Lower lobe of right lung (tissue), 2 donors: ENCODE measurements around the gene FOXG1. TPM values are rescaled to one million over a fixed set of nuclear protein-coding genes. Genes with fewer than 3 reads are reported as not detected.

ENCODE experiments used
- ATAC-seq, 2 donors: fragments of 200-7000 bp; cut with Tn5 transposase; one replicate each; pipeline ENCODE4 v1.9.1; 2020 to 2022; ENCODE audit warnings: mild to moderate bottlenecking in 2 of 2, moderate library complexity in 2 of 2
- DNase-seq: peaks from one replicate; pipeline ENCODE4 v3.0.0-alpha.2; 2020
- H3K27ac ChIP-seq: fragments of 200-600 bp; one replicate; pipeline ENCODE4 v1.8.0; 2022
- H3K27me3 ChIP-seq: fragments of 200-600 bp; one replicate; pipeline ENCODE4 v1.8.0; 2022; ENCODE audit warnings: low read depth
- H3K36me3 ChIP-seq: fragments of 200-600 bp; one replicate; pipeline ENCODE4 v1.8.0; 2022; ENCODE audit warnings: mild to moderate bottlenecking
- H3K4me1 ChIP-seq: fragments of 200-600 bp; one replicate; pipeline ENCODE4 v1.8.0; 2022
- H3K4me3 ChIP-seq: fragments of 200-600 bp; one replicate; pipeline ENCODE4 v1.8.0; 2022; ENCODE audit warnings: mild to moderate bottlenecking
- H3K9me3 ChIP-seq: fragments of 200-600 bp; one replicate; pipeline ENCODE4 v1.8.0; 2022
- intact Hi-C: fragments of 100-400 bp; cut with DNase I; formaldehyde crosslinking; loops from one replicate; pipeline ENCODE4 v1.11.0; 2022
- total RNA-seq: library from RNA; stranded (reverse); fragmentation: NEBNext Ultra II Directional; extraction: Animal tissue kit (Norgen Biotek cat#: 25700); gene quantifications from one replicate; pipeline ENCODE4 v1.2.1, GENCODE V29; 2021
- TF ChIP-seq, protein P1 (sequence below): fragments of 200-600 bp; IDR thresholded peaks from one replicate; pipeline ENCODE4 v1.8.0; 2022; ENCODE audit warnings: antibody characterized with exemption, mild to moderate bottlenecking
- donor health status: DM: no; HTN: yes; CAD: no; lungs with severe emphysema.

The FOXG1 gene
- total RNA-seq, 1 donor from 2014 or later, result not detected

DNA sequence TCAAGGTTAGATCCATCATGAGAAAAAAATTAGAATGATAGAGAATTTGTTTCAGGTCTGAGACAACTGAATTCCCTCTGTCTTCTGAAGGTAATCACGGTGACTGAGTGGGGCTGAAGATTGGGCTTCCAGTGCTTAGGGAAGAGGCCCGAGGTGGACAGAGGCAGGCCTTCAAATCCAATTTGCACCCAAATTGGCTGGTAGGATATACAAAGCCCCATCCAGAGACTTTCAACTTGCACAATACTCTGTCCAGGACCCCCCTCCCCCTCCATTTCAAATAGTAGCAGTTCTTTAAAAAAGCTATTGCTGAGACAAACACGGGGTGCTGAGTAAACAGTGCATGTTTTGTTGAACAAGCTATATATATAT lies 3.6 kb upstream of the FOXG1 start:
- Histone ChIP-seq H3K4me3 (no peak overlapping the region), H3K4me1 (peaks cover 10% of the 10 kb centered on the region), H3K27me3 (peaks cover 93% of the 10 kb centered on the region), H3K27ac (no peak overlapping the region), H3K9me3 (no peaks in the 10 kb centered on the region), H3K36me3 (no peaks in the 10 kb centered on the region)
- TF ChIP-seq, protein P1, sequence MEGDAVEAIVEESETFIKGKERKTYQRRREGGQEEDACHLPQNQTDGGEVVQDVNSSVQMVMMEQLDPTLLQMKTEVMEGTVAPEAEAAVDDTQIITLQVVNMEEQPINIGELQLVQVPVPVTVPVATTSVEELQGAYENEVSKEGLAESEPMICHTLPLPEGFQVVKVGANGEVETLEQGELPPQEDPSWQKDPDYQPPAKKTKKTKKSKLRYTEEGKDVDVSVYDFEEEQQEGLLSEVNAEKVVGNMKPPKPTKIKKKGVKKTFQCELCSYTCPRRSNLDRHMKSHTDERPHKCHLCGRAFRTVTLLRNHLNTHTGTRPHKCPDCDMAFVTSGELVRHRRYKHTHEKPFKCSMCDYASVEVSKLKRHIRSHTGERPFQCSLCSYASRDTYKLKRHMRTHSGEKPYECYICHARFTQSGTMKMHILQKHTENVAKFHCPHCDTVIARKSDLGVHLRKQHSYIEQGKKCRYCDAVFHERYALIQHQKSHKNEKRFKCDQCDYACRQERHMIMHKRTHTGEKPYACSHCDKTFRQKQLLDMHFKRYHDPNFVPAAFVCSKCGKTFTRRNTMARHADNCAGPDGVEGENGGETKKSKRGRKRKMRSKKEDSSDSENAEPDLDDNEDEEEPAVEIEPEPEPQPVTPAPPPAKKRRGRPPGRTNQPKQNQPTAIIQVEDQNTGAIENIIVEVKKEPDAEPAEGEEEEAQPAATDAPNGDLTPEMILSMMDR, result no peak
- intact Hi-C loops, result no loop called here
- no peak for DNase-seq
- no peak for ATAC-seq

DNA sequence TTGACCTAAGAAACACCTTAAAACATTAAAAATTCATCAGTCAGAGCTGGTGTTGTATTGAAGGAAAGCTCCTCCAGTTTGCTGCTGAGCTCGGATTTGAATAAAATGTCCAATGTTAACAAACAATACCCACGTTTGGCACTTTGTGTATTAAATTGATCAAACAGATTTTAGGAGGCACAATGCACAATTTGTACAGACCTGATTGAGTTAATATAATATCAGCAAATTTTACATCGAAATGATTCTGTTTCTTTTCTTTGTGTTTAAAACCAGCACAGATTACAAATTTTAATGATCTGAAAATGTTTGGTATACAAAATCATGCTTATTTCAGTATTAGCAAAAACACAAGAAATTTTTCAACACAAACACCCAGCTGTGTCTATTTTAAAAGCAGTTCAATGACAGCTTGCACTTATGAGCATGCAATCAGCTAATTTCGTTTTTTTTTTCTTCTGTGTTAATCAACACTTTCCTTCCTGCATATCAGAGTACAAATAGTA lies 2.8 kb upstream of the FOXG1 start:
- intact Hi-C loops, result no loop called here
- peaks cover 10% of the 10 kb centered on the region for H3K4me1 ChIP-seq
- H3K4me3 ChIP-seq, result no peak overlapping the region
- TF ChIP-seq, protein P1, result no peak
- DNase-seq, result no peak
- H3K27ac ChIP-seq, result no peak overlapping the region
- no peak for ATAC-seq
- H3K36me3 ChIP-seq, result no peaks in the 10 kb centered on the region
- H3K9me3 ChIP-seq, result no peaks in the 10 kb centered on the region
- H3K27me3 ChIP-seq, result peaks cover 93% of the 10 kb centered on the region

DNA sequence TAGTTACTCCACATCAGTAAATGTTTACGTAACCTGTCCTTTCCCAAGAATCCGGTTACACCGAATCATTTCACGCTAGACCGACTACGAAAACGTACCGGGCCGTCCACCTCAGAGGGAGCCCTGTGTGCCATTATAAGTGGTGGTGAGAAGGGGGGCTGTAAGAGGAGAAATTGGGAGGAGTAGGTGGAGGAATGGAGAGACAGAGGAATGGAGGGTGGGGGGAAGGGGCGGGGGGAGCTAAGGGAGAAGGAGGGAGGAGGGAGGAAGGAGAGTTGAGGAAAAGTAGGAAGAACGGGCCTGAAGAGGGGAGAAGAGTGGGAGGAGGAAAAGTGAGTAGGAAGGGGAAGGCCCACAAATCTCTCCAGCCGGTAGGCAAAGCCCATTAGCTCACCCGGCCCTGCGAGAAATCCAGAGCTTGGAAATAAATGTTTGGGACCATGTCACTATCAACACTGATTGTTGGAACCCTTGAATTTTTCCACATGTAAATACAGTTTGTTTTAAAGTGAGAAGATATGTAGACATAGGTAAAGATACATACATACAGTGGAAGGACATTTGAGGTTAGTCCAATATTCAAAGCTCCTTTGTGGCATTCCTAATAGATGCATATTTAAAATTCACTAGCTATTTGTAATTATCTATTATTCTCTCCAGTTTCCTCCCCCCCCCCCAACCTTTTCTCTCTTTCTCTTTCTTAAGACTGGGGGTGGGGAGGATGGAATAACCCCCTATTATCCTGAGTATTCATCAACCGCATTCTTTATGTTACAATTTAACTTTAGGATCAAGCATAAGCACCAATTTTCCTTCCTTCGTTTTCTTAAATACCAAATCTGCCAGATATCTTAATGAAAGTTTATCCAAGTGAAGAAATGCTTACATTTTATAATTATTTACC lies 2.1 kb upstream of the FOXG1 start:
- H3K27me3 ChIP-seq, result peaks cover 93% of the 10 kb centered on the region
- H3K4me1 ChIP-seq, result peaks cover 10% of the 10 kb centered on the region
- no peaks in the 10 kb centered on the region for H3K9me3 ChIP-seq
- no peaks in the 10 kb centered on the region for H3K36me3 ChIP-seq
- H3K4me3 ChIP-seq, result no peak overlapping the region
- TF ChIP-seq, protein P1, result no peak
- DNase-seq (no peak), ATAC-seq (no peak)
- H3K27ac ChIP-seq, result no peak overlapping the region
- intact Hi-C loops, result no loop called here

DNA sequence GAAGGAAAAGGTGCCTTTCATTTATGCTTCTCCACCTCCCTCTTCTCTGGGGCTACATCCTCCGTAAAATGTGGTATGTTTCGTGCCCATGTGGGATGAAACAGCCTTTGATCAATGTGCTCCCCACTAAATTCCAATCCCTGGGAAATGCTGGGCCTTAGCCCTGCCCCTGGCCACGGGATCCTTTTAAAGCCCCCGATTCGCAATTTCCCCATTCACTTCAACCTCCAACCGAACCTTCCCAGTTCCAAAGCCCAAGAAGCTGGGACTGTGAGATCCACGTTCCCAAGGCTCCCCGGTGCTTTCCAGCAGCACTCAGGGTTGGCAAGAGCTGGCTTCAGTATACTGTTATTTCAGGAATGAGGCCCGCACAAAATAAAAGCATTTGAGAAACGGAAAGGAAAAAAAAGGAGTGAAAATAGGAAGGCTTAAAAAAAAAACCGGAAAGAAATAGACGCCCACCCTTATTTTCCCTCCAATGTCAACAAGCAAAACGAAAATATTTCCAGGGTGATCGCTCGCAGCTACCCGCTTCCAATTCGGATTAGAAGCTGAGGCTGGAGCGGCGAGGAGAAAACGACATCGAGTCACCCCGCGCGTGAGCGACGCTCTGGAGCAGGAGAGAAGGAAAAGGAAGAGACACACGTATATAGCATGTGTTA lies 1.3 kb upstream of the FOXG1 start:
- TF ChIP-seq, protein P1, result no peak
- H3K36me3 ChIP-seq, result no peaks in the 10 kb centered on the region
- no peaks in the 10 kb centered on the region for H3K9me3 ChIP-seq
- H3K4me1 ChIP-seq, result peaks cover 10% of the 10 kb centered on the region
- DNase-seq (peak; percentile 13), ATAC-seq (no peak)
- H3K4me3 ChIP-seq, result peak overlapping the region; percentile 32
- intact Hi-C loops, result no loop called here
- H3K27me3 ChIP-seq, result peaks cover 93% of the 10 kb centered on the region
- H3K27ac ChIP-seq, result no peak overlapping the region

DNA sequence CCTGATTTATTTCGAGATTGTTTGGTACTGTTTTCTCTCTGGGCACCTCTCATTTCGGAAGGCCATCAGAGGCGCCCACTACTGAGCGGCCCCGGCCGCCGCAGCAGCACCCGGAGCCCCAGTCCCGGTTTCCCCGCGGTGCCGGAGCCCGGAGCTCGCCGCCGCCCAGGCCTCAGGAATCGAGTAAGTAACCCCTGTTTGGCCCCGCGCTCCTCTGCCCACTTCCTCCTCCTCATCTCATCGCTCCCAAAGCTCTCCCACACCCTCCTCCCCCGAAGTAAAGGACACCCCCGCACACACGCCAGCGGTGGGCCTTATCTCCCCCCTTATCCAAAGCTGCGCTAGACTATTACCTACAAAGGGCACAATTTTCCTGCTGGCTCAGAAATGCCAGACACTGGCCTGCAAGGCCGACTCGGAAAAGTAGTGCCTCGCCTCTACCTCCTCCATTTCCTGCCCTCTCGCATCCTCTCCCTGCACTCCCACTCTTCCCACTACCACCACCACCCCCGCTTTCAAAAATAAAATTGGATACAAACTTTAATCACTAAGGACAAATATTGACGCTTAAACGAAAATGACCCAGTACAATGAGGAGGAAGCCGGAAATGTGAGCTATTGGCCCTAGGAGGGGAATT lies 637 bp upstream of the FOXG1 start:
- intact Hi-C loops, result no loop called here
- TF ChIP-seq, protein P1, result no peak
- ATAC-seq, result peak in 1 of 2 donors; percentile 16

More for the DNA sequence above, 637 bp upstream of the FOXG1 start:
- Histone ChIP-seq H3K4me1 (peaks cover 10% of the 10 kb centered on the region), H3K36me3 (no peaks in the 10 kb centered on the region), H3K9me3 (no peaks in the 10 kb centered on the region), H3K27ac (no peak overlapping the region), H3K4me3 (peak overlapping the region; percentile 32), H3K27me3 (peaks cover 93% of the 10 kb centered on the region)
- DNase-seq, result peak; percentile 37
